ENCODE results near the gene JUP.

JUP gene

DNA sequence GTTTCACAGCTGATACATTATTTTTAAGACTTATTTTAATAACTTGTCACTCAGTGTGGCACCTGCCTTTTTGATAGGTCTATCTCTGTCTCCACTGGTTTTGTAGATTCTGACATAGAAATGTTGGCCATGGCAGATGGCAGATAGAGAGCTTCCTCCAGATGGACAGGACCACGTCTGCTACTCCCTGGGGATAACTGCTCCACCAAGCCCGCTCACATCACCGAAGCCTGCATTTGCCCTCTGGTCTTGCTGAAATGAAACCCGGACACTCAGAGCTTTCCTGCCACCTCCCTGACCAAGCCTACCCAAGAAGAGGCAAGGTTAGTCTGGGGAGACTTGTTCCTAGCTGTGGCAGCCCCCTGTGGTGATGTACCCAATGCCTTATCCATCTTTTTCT is 35.6 kb downstream of the JUP start:
- no peak for ATAC-seq

DNA sequence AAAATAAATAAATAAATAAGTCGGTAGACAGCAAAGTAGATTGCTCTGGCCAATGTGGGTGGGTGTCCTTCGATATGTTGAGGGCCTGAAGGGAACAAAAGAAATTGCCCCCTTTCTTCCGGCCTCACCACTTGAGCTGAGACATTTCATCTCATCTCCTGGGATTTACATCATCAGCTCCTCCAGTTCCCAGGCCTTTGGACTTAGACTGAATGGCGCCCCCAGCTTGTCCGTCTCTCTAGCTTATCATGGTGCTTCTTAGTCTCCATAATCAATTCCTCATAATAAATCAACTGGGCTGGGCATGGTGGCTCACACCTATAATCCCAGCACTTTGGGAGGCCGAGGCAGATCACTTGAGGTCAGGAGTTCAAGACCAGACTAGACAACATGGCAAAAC is 38.2 kb downstream of the JUP start:
- ATAC-seq = no peak

DNA sequence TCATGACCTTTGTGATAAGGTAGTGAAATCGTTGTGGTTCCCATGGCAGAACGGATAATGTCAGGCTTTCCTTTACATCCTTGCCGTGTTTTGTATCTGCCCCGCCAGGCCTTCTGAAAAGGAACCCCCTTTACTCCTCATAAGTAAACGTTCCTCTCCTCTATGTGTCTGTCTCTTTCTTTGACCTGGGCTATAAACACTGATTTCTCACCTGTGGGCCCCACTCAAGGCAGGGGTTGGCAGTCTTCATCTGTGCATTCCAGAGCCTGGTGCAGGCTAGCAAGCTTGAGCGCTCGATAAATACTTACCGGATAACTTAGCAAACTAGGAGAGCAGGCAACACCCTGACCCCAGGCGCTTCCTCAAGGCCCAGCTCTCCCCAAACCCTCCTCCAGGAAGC is 44.8 kb downstream of the JUP start:
- ATAC-seq = no peak

- ATAC-seq = no peak
Measured at GRCh38 chr17:41740506-41740905, 46.0 kb downstream of the JUP start.

DNA sequence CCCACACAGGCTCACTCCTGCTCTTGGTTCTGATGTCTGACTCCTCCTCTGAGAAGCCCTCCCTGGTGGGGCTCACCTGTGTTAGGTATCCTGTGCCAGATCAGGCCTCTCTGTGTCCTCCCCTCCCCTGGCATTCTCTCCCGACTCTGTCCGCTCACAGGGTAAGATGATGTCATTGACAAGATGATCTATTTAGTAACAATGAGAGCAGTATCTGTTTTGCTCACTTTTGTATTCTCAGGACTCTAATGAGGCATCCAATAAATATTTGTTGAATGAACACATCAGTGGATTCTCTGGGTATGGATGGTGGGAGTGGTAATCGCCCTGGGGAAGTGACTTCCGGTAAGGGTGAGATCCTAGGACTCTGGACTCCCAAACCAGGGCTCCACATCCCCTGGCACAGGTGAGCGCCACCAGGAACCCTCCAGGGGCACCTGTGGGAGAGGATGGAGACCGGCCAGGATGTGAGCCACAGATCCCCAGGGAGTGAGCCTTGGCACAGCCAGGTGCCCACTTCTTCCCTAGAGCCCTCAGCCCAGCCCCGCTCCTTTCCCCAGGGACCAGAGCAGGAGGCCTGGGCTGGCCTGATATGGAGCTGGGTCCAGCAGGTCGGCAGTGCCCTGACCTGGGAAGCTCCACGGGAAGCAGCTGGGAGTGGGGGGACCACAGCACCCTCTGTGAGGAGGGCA is 46.7 kb downstream of the JUP start:
- ATAC-seq = no peak

DNA sequence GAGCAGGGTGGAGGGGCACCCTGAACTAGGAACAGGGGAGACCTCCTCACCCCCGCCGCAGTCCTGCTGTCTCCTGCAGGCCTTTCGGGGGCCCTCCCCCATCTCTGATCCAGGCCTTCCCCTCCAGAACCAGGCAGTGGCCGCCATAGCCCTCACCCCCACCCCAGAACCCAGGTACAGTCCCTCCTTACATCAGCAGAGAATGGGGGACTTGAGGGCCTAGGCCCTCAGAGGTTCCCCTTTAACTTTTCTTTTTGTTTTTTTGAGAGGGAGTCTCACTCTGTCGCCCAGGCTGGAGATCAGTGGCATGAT is 47.8 kb downstream of the JUP start:
- ATAC-seq = no peak

DNA sequence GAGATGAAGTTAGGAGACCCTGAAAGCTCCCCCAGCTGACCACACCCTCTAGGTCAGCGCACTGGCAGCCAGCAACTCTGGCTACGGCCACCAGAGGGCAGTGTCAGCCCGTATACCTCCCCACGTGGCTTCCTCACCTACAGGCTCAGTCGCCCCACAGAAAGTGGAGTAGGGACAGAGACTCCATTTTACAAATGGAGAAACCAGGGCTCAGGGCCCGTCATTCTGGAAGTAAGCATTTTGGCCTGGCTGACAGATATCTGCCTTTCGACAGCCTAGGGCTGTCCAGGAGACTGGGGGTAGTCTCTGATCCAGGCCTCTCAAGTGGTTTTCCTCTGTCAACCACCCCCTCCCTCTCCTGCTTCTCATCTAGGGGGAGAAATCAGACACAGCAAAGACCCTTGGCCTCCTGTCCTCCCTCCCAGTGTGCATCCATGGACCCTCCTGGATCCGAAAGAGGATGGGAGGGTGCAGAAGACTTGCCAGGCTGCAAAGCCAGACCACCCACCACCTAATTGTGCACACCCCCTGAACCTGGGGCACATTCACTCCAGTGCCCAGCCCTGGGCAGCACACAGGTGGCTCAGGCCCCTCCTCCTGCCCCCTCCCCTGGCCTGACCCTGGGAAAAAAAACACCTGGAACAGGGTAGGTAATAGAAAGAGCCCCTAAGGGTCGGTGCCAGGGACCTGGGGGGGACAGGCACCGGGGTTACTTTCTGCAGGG is 48.3 kb downstream of the JUP start:
- peak; percentile 91 to 95 for ATAC-seq

DNA sequence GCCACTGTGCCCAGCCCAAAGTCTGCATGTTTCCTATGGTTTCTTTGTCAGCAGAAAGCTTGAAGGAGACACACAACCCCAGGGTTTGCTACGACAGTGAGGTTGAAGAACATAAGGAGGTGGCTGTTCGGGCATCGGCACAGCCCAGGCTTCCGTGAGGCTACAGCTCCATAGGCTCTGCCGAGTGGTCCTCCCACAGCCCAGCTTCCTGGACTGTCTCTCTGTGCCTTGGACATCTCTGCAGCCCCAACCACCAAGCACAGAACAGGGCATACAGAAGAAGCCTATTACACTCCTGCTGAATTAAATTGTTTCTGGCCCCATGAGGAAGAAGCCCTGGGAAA is 48.9 kb downstream of the JUP start:
- ATAC-seq = no peak

GRCh38 chr17:41736983-41737679 is 49.4 kb downstream of the JUP start:
- ATAC-seq = no peak

- ATAC-seq = no peak
Measured at GRCh38 chr17:41735744-41736143, 50.8 kb downstream of the JUP start.

DNA sequence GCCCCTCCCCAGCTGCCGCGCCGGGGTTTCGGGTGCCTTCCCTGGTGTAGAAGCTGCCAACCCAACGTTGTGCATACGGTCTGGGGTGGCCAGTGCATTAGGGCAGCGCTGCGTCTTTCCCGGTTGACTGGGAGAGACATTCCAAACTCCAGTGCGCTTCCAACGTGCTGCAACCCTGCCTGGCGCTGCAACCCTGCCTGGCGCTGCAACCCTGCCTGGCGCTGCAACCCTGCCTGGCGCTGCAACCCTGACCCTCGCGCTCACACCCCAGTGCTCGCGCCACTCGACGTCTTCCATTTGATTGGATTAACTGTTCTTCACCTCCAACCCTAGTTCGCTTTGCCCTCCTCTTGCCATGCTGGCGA is 51.6 kb downstream of the JUP start:
- no peak for ATAC-seq

DNA sequence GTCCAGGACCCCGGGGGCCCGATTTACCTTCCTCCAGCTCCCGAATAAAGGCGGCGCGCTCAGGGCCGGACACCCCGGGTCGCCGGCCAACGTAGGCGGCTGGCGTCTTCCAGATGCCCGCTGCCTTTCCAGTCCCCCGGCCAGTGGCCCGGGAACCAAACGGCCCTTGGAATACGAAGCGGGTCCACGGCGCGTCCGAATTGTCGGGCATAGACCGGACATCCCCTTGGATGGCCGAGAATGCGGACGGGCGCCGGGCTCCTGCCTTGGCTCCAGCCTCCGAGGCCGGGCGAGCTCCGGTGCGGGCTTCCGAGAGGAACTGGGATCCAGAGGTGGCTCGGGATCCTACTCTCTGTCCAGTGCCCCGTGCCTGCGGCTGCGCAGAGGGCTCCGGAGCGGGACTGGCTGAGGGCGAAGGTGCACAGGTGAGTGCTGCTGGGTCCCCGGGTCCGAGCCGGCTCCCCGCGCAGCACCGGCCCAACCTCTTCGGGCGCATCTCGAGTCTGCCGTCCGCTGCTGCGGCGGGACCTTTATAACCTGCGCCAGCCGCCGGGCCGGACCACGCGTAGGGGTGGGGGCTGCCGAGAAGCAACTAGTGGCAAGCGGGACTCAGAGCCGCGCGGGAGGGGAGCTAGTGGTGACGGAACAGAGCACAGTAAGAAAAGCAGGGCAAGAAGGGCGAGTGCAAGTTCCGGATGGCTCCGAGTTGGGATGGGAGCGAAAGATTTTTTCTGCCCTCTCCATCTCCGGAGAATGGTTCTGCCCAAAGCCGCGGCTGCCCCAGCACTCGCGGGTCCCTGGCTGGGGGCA is 52.2 kb downstream of the JUP start, which contains the start of gene HAP1:
HAP1 (minus strand) TSS at position 505 of the 810 bp plus-strand sequence; CDS start at position 496, 9 bp downstream.
- ATAC-seq = no peak

DNA sequence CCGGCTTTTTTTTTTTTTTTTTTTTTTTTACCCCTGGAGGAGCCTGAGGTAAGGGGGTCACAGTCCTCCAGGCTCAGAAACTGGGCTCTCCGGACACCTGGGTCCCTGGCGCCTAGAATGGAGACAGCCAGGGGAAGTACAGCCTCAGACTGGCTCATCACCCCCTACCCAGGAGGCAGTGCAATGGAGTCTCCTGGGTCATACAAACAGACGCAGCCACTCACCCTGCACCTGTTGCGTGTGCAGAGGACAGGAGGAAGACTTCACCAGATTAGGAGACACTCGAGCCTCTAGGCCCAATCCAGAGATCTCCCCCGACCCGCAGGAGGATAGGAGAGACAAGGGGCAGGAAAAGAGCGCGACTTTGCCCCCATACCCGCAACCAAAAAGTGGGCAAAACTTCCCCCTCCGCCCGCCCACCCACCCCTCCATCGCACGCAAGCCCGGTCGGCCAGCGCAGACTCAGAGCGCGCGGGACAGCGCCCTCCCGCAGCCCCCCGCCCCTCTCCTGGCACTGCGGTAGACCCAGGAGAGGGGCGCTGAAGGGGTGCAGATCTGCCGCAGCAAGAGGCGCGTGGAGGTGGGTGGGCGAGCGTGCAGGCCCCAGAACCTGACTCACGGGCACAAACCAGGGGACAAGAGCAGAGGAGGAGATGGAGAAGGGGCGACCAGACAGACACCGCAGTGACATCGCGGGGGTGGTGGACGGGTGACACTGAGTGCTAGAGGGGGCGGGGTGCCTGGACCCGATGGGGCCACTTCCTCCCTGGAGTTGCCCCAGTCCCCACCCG is 53.0 kb downstream of the JUP start:
- no peak for ATAC-seq

GRCh38 chr17:41731836-41732235 is 54.7 kb downstream of the JUP start:
- ATAC-seq = no peak

DNA sequence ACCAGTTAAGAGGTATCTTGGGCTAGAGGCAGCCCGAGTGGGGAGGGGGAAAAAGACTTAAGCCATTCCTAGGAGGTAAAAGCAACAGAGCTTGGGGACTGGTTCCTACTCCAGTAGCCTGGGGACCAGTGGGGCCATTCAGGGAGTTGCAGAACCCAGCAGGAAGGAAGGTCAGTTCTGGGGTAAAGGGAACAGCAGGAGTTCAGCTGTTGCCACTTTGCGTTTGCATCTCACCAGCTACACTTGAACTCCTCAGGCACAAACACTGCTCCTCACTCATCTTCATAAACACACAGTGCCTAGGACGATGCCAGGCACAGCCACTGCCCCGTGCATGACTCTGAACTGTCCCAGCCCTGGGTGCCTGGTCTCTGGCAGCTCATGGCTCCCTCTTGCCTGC is 56.0 kb downstream of the JUP start:
- ATAC-seq = no peak

GRCh38 chr17:41728056-41728455 is 58.5 kb downstream of the JUP start:
- ATAC-seq = no peak

DNA sequence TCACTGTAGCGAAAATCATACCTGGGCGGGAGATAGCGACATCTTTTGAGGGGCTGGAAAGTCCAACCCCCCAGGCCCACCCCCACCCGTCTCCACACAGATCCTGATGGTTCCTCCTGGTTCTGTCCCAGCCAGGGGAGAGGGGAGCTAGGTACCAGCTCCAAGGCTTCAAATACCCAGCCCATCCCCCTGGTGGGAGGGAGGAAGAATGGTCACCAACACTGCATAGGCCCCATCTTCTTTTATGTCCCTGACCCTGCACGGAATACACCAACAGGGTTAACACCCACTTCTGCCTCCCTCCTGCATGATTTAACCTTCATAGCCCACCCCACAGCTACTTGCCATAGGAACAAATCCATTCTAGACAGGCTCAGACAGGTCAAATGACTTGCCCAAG is 61.4 kb downstream of the JUP start:
- no peak for ATAC-seq

- no peak for ATAC-seq
Measured at GRCh38 chr17:41724476-41725050, 61.9 kb downstream of the JUP start.

DNA sequence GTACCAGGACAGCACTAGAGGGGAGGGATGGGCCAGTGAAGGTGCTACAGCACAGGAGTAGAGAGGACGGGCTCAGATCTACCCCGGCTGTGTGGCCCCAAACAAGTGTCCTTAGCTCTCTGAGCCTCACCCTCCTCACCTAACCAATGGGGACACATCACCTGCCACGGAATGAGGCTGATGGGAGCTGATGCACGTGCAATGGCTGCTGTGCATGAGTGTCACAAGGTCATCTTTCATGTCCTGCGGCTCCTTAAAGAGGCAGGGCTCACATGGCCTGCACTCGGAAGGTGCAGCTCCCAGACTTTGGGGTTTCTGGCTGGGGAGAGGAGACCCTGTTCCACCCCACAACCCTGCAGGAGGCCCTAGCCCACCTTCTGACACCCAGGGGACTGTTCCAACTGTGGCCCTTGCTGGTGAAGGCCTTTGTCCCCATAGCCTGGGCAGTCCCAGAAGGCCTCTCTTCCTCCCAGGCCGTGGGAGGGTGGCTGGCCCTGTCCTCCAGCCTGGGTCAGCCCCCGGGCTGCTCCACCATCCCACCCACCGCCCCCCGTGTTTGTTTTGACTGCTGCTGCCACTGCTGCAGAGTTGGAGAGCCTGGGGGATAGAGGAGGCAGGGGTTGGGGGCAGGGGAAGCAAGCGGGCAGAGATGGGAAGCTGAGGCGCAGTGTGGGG is 62.6 kb downstream of the JUP start:
- ATAC-seq = no peak

- no peak for ATAC-seq
Measured at GRCh38 chr17:41722231-41722630, 64.3 kb downstream of the JUP start.

GRCh38 chr17:41718287-41718645 is 68.2 kb downstream of the JUP start:
- no peak for ATAC-seq

Measured in activated CD4-positive, CD25-positive, alpha-beta regulatory T cell treated with anti-CD3 and anti-CD28 coated beads, Interleukin-2, amount 50 U/mL, for 24 hours (primary cell).